Measurements from ENCODE around the gene C2CD5.

C2CD5 gene

DNA sequence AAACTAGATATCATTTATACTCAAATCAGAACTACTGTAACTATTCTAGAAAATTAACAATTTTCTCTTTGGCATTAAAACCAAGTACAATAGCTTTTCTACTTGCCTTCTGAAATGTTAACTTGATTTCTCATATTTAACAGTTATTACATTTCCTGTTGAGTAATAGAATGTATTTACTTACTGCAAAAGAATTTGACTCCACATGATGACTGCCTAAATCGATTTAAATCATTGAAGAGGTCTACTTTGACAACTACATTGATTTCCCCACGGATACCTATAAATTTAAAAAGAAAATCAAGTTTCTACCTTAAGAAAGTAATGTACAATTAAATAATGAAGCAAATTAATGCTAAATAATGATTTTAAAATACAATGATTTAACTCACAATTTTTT, 18.9 kb downstream of the C2CD5 start:
- TF ChIP-seq CTCF (conservative IDR thresholded peaks at IDR 0.05), result no peak
- no peak overlapping the region for H3K27ac ChIP-seq

- no peak for TF ChIP-seq CTCF (conservative IDR thresholded peaks at IDR 0.05)
- H3K27ac ChIP-seq, result peak overlapping the region; percentile 18
These were observed 25.3 kb downstream of the C2CD5 start for GRCh38 chr12:22518998-22519397.

- TF ChIP-seq CTCF (conservative IDR thresholded peaks at IDR 0.05), result no peak
These were observed 26.2 kb downstream of the C2CD5 start for GRCh38 chr12:22518060-22518719.

DNA sequence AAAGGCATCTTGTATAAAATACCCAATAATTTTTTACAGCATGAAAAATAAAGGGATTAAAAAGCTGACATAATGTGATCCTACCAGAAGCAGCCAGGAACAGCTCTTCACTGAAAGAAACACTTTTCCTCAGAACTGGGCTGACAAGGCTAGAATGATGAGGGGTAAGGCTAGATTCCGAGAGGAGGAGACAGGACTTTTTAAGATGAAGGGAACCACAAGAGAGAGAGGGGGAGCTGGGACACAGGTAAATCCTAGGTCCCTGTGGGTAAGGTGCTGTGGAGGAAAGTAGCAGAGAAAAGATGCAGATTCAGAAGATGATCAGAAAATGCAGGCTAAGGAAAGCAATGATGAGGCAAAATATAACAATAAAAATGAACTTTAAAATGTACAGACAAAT, 29.5 kb downstream of the C2CD5 start:
- TF ChIP-seq CTCF (conservative IDR thresholded peaks at IDR 0.05), result no peak

More at GRCh38 chr12:22518060-22518719, 26.2 kb downstream of the C2CD5 start:
- H3K27ac ChIP-seq, result peak overlapping the region; percentile 18

DNA sequence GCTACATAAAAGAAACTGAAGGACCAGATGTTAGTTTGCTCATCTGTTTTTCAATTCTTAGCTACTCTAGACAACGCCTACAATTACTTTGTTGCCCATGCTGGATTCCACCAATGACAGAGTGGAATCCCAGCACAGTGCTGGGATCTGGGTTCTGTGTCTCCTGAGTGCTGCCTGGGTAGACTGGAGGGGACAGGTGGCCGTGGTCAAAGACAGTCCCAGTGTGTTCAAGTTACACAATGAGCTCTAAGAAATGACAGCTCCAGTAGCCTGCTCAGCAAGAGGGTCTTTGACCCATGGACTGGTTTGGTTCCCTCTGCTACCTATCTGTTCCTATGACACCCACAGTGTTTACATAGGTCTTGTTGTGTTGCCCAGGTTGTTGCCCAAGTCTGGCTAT, 38.5 kb downstream of the C2CD5 start:
- no peak for TF ChIP-seq CTCF (conservative IDR thresholded peaks at IDR 0.05)

More for the DNA sequence above, 29.5 kb downstream of the C2CD5 start:
- H3K27ac ChIP-seq, result no peak overlapping the region

GRCh38 chr12:22500100-22500499, 44.2 kb downstream of the C2CD5 start:
- no peak overlapping the region for H3K27ac ChIP-seq

More for the DNA sequence above, 38.5 kb downstream of the C2CD5 start:
- H3K27ac ChIP-seq, result no peak overlapping the region

DNA sequence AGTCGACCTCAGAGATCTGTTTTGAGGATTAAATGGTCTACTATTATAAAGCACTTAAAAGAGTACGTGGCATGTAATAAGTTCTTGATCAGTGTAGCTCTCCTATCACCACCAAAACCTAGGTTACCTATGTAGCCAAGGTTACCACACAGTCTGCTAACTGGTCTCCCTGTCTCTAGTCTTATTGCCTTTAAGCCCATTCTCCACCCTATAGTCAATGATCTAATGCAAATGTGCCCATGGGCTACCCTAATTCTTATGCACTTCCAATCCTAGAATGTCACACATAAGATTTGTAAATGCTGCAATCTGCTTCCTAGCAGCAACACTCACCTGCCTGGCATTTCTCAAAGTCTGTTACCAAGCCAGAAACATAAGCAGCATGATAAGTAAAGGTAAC, 44.9 kb downstream of the C2CD5 start:
- H3K27ac ChIP-seq, result no peak overlapping the region
- TF ChIP-seq CTCF (conservative IDR thresholded peaks at IDR 0.05), result no peak

More at GRCh38 chr12:22500100-22500499, 44.2 kb downstream of the C2CD5 start:
- TF ChIP-seq CTCF (conservative IDR thresholded peaks at IDR 0.05), result no peak
